Activated CD4-positive, alpha-beta T cell treated with anti-CD3 and anti-CD28 coated beads for 36 hours (primary cell): ENCODE data around the gene NUP54. TPM values are rescaled to one million over a fixed set of nuclear protein-coding genes. Genes with fewer than 3 reads are reported as not detected.
A peak's percentile ranks its signal among the peaks of the same experiment; 100 is the strongest.

Experiments used
- ATAC-seq: fragments of 200-7000 bp; cut with Tn5 transposase; one replicate; pipeline ENCODE4 v1.10.0; 2021; ENCODE audit warnings: mild to moderate bottlenecking, moderate library complexity
- CTCF ChIA-PET: fragments of 350-600 bp; sonication (Branson Sonifier 250); formaldehyde crosslinking; loops from one replicate; lab custom pipeline; 2021; ENCODE audit warnings: antibody characterized with exemption; lab: Charles Lee
- POLR2A ChIA-PET: fragments of 350-600 bp; sonication (Branson Sonifier 250); formaldehyde crosslinking; loops from one replicate; lab custom pipeline; 2021; ENCODE audit warnings: antibody characterized with exemption, inconsistent platforms; lab: Charles Lee
- DNase-seq: peaks from one replicate; pipeline ENCODE4 v3.0.0-alpha.2; 2020
- H3K27ac Mint-ChIP-seq: one replicate; pipeline ENCODE4 v1.8.0; 2021; ENCODE audit warnings: mixed read lengths
- H3K27me3 Mint-ChIP-seq: one replicate; pipeline ENCODE4 v1.8.0; 2021; ENCODE audit warnings: mixed read lengths
- H3K36me3 Mint-ChIP-seq: one replicate; pipeline ENCODE4 v1.8.0; 2021; ENCODE audit warnings: low read depth, mixed read lengths
- H3K4me1 Mint-ChIP-seq: one replicate; pipeline ENCODE4 v1.8.0; 2021; ENCODE audit warnings: mixed read lengths
- H3K4me3 Mint-ChIP-seq: one replicate; pipeline ENCODE4 v1.8.0; 2021; ENCODE audit warnings: mild to moderate bottlenecking, moderate library complexity, mixed read lengths
- H3K9me3 Mint-ChIP-seq: one replicate; pipeline ENCODE4 v1.8.0; 2021; ENCODE audit warnings: low read depth, mixed read lengths
- intact Hi-C, 2 experiments: fragments of 100-400 bp; cut with DNase I in 1 of 2; cut with micrococcal nuclease in 1 of 2; formaldehyde crosslinking; loops; one replicate each; pipeline versions ENCODE4 v1.14.2 to v1.15.1; 2022 to 2024; cut with DNase I, micrococcal nuclease
- total RNA-seq, 2 experiments: library from RNA; stranded (reverse); gene quantifications; one replicate each; pipeline ENCODE4 v1.2.3, GENCODE V29; 2021

Gene NUP54
- total RNA-seq, 2 experiments from 2014 or later = 58.2 to 67.3 TPM

GRCh38 chr4:76179398-76180318 lies 31.5 kb upstream of the NUP54 start:
- intact Hi-C loops = loop anchor here (1.0 to 5.0 kb wide), 5 partner anchors 73 to 326 kb away; partner anchors contain the start of gene FAM47E (in 1 of the 2)
- ChIA-PET CTCF (interaction anchor here (0.5 to 6.7 kb wide), 58 partner anchors 10 to 1244 kb away, joined by 3 to 141 read pairs (median 4); no protein-coding TSS in a partner anchor), POLR2A (interaction anchor here (1.0 to 1.1 kb wide), 2 partner anchors 175 to 199 kb away, joined by 3 to 4 read pairs; no protein-coding TSS in a partner anchor)
- Mint-ChIP-seq H3K4me3 (no peak overlapping the region), H3K27me3 (no peaks in the 10 kb centered on the region), H3K36me3 (no peaks in the 10 kb centered on the region), H3K9me3 (no peaks in the 10 kb centered on the region), H3K4me1 (peaks cover 2% of the 10 kb centered on the region), H3K27ac (no peak overlapping the region)
- DNase-seq (peak; percentile 93), ATAC-seq (peak; percentile 97)

- H3K4me3 Mint-ChIP-seq = no peak overlapping the region
- ChIA-PET POLR2A (interaction anchor here (0.6 kb wide), 1 partner anchor 81 kb away, joined by 4 read pairs; no protein-coding TSS in a partner anchor), CTCF (interaction anchor here (0.8 to 6.7 kb wide), 13 partner anchors 8 to 324 kb away, joined by 3 to 141 read pairs (median 5); no protein-coding TSS in a partner anchor)
- no peaks in the 10 kb centered on the region for H3K36me3 Mint-ChIP-seq
- H3K27ac Mint-ChIP-seq = no peak overlapping the region
- no peak for DNase-seq
- intact Hi-C loops = no loop called here
- no peaks in the 10 kb centered on the region for H3K27me3 Mint-ChIP-seq
- no peak for ATAC-seq
- H3K9me3 Mint-ChIP-seq = no peaks in the 10 kb centered on the region
- peaks cover 2% of the 10 kb centered on the region for H3K4me1 Mint-ChIP-seq
Observed at GRCh38 chr4:76178296-76178695, 30.1 kb upstream of the NUP54 start.

- Mint-ChIP-seq H3K4me1 (peaks cover 2% of the 10 kb centered on the region), H3K4me3 (no peak overlapping the region), H3K27ac (no peak overlapping the region), H3K36me3 (peaks cover 4% of the 10 kb centered on the region), H3K9me3 (no peaks in the 10 kb centered on the region), H3K27me3 (no peaks in the 10 kb centered on the region)
- intact Hi-C loops = no loop called here
- ChIA-PET POLR2A (interaction anchor here (0.6 kb wide), 1 partner anchor 80 kb away, joined by 4 read pairs; no protein-coding TSS in a partner anchor), CTCF (interaction anchor here (0.8 to 6.7 kb wide), 7 partner anchors 8 to 199 kb away, joined by 3 to 141 read pairs (median 3); no protein-coding TSS in a partner anchor)
- DNase-seq (no peak), ATAC-seq (no peak)
Observed at GRCh38 chr4:76177709-76178108, 29.5 kb upstream of the NUP54 start.

GRCh38 chr4:76175336-76175735 lies 27.1 kb upstream of the NUP54 start:
- no peaks in the 10 kb centered on the region for H3K4me1 Mint-ChIP-seq
- ChIA-PET CTCF (interaction anchor here (0.6 to 0.8 kb wide), 2 partner anchors 178 to 202 kb away, joined by 3 read pairs; no protein-coding TSS in a partner anchor), POLR2A (no interaction called here)
- no peaks in the 10 kb centered on the region for H3K27me3 Mint-ChIP-seq
- no peaks in the 10 kb centered on the region for H3K9me3 Mint-ChIP-seq
- H3K27ac Mint-ChIP-seq = no peak overlapping the region
- H3K36me3 Mint-ChIP-seq = peaks cover 7% of the 10 kb centered on the region
- no peak for DNase-seq
- ATAC-seq = no peak
- H3K4me3 Mint-ChIP-seq = no peak overlapping the region
- intact Hi-C loops = no loop called here

- Mint-ChIP-seq H3K9me3 (no peaks in the 10 kb centered on the region), H3K4me1 (no peaks in the 10 kb centered on the region), H3K36me3 (peaks cover 7% of the 10 kb centered on the region), H3K27ac (no peak overlapping the region), H3K4me3 (no peak overlapping the region), H3K27me3 (no peaks in the 10 kb centered on the region)
- POLR2A ChIA-PET = no interaction called here
- DNase-seq (no peak), ATAC-seq (no peak)
- CTCF ChIA-PET = interaction anchor here (1.3 kb wide), 1 partner anchor 203 kb away, joined by 5 read pairs; no protein-coding TSS in a partner anchor
- intact Hi-C loops = no loop called here
Observed at GRCh38 chr4:76174216-76174615, 26.0 kb upstream of the NUP54 start.

- POLR2A ChIA-PET = no interaction called here
- CTCF ChIA-PET = interaction anchor here (3.3 kb wide), 1 partner anchor 12 kb away, joined by 14 read pairs; no protein-coding TSS in a partner anchor
- no peak for ATAC-seq
Observed at GRCh38 chr4:76168688-76169087, 20.5 kb upstream of the NUP54 start.

GRCh38 chr4:76166480-76166879 lies 18.3 kb upstream of the NUP54 start:
- Mint-ChIP-seq H3K4me3 (no peak overlapping the region), H3K4me1 (no peaks in the 10 kb centered on the region), H3K36me3 (peaks cover 11% of the 10 kb centered on the region), H3K27me3 (no peaks in the 10 kb centered on the region), H3K27ac (no peak overlapping the region), H3K9me3 (no peaks in the 10 kb centered on the region)
- ATAC-seq (peak; percentile 36), DNase-seq (no peak)
- intact Hi-C loops = no loop called here
- ChIA-PET POLR2A (no interaction called here), CTCF (interaction anchor here (2.1 kb wide), 1 partner anchor 13 kb away, joined by 5 read pairs; no protein-coding TSS in a partner anchor)

More at GRCh38 chr4:76168688-76169087, 20.5 kb upstream of the NUP54 start:
- Mint-ChIP-seq H3K4me1 (no peaks in the 10 kb centered on the region), H3K27ac (no peak overlapping the region), H3K9me3 (no peaks in the 10 kb centered on the region), H3K36me3 (peaks cover 18% of the 10 kb centered on the region), H3K4me3 (no peak overlapping the region), H3K27me3 (no peaks in the 10 kb centered on the region)
- no peak for DNase-seq
- intact Hi-C loops = no loop called here

GRCh38 chr4:76160355-76160754 lies 12.2 kb upstream of the NUP54 start:
- intact Hi-C loops = no loop called here
- Mint-ChIP-seq H3K4me3 (no peak overlapping the region), H3K27ac (no peak overlapping the region), H3K4me1 (no peaks in the 10 kb centered on the region), H3K36me3 (peaks cover 6% of the 10 kb centered on the region), H3K27me3 (no peaks in the 10 kb centered on the region), H3K9me3 (no peaks in the 10 kb centered on the region)
- POLR2A ChIA-PET = no interaction called here
- CTCF ChIA-PET = interaction anchor here (4.4 kb wide), 1 partner anchor 20 kb away, joined by 22 read pairs; no protein-coding TSS in a partner anchor
- DNase-seq (no peak), ATAC-seq (no peak)

- POLR2A ChIA-PET = no interaction called here
- DNase-seq (no peak), ATAC-seq (no peak)
- CTCF ChIA-PET = interaction anchor here (1.0 to 1.5 kb wide), 3 partner anchors 23 to 222 kb away, joined by 3 to 10 read pairs (median 3); no protein-coding TSS in a partner anchor
- no peak overlapping the region for H3K4me3 Mint-ChIP-seq
- H3K36me3 Mint-ChIP-seq = peaks cover 6% of the 10 kb centered on the region
- intact Hi-C loops = no loop called here
- no peaks in the 10 kb centered on the region for H3K27me3 Mint-ChIP-seq
- H3K27ac Mint-ChIP-seq = no peak overlapping the region
- H3K9me3 Mint-ChIP-seq = peaks cover 3% of the 10 kb centered on the region
- H3K4me1 Mint-ChIP-seq = no peaks in the 10 kb centered on the region
Observed at GRCh38 chr4:76156635-76157034, 8.4 kb upstream of the NUP54 start.

- DNase-seq (no peak), ATAC-seq (no peak)
- POLR2A ChIA-PET = no interaction called here
- H3K27me3 Mint-ChIP-seq = no peaks in the 10 kb centered on the region
- H3K36me3 Mint-ChIP-seq = peaks cover 3% of the 10 kb centered on the region
- CTCF ChIA-PET = interaction anchor here (1.0 to 1.5 kb wide), 4 partner anchors 24 to 349 kb away, joined by 3 to 10 read pairs (median 3); no protein-coding TSS in a partner anchor
- no peak overlapping the region for H3K27ac Mint-ChIP-seq
- H3K4me3 Mint-ChIP-seq = no peak overlapping the region
- intact Hi-C loops = no loop called here
- no peaks in the 10 kb centered on the region for H3K4me1 Mint-ChIP-seq
- peaks cover 3% of the 10 kb centered on the region for H3K9me3 Mint-ChIP-seq
Observed at GRCh38 chr4:76155979-76156378, 7.8 kb upstream of the NUP54 start.

GRCh38 chr4:76153356-76153755 lies 5.2 kb upstream of the NUP54 start:
- intact Hi-C loops = no loop called here
- CTCF ChIA-PET = no interaction called here
- DNase-seq = no peak
- no peak for ATAC-seq
- no peak overlapping the region for H3K4me3 Mint-ChIP-seq
- peaks cover 9% of the 10 kb centered on the region for H3K36me3 Mint-ChIP-seq
- H3K27ac Mint-ChIP-seq = no peak overlapping the region
- H3K27me3 Mint-ChIP-seq = no peaks in the 10 kb centered on the region
- POLR2A ChIA-PET = no interaction called here
- H3K9me3 Mint-ChIP-seq = peaks cover 3% of the 10 kb centered on the region
- peaks cover 6% of the 10 kb centered on the region for H3K4me1 Mint-ChIP-seq
